Measurements from ENCODE around the gene ATP5MC3. TPM values are rescaled to one million over a fixed set of nuclear protein-coding genes. Genes with fewer than 3 reads are reported as not detected.

Gene ATP5MC3
- total and polyA plus RNA-seq, 2 of the 13 experiments (the other 11 are each of a cell fraction or from before 2014, with no cell fraction given): 676 to 1,007 TPM

- CTCF ChIA-PET (ENCODE audit: low intra/inter-chr PET ratio, low total read pairs): no interaction called here
- Histone ChIP-seq H3K27ac (ENCODE audit: extremely low read length, insufficient read depth, low read length) (no peak overlapping the region), H3K9ac (ENCODE audit: insufficient read depth, low read depth, low read length) (no peak overlapping the region), H3K27me3 (ENCODE audit: control insufficient read depth in 1 of 2, insufficient read depth in 2 of 2, low read length in 2 of 2) (no peaks in the 10 kb centered on the region), H4K20me1 (ENCODE audit: insufficient read depth, low read length) (peaks cover 45% of the 10 kb centered on the region), H3K4me3 (replicated peaks in 1 of 3; ENCODE audit: insufficient read depth in 1 of 3, low read depth in 2 of 3, low read length in 3 of 3) (no peak overlapping the region), H3K79me2 (ENCODE audit: insufficient read depth, low read length) (peaks cover 95% of the 10 kb centered on the region), H2AFZ (ENCODE audit: low read length) (no peak overlapping the region), H3K4me1 (ENCODE audit: insufficient read depth, low read length) (peaks cover 10% of the 10 kb centered on the region), H3K9me3 (ENCODE audit: low read length) (no peaks in the 10 kb centered on the region), H3K36me3 (replicated peaks in 1 of 2; ENCODE audit: control insufficient read depth in 1 of 2, insufficient read depth in 2 of 2, low read length in 2 of 2) (peaks cover 10 to 31% of the 10 kb centered on the region in 2 experiments), H3K4me2 (ENCODE audit: low read depth, low read length) (no peak overlapping the region)
- FAIRE-seq (no peak), DNase-seq (ENCODE audit: low spot score) (no peak), ATAC-seq (no peak)
- 97% methylated on average over 1 of the region's 1 CpG for WGBS (ENCODE audit: low lambda C conversion rate)
- in situ Hi-C loops (cut with HindIII; ENCODE audit: extremely low pct_ligation_motif_present, low pct_unique_long_range_greater_than_20kb) (no loop called here), intact Hi-C loops (cut with micrococcal nuclease; ENCODE audit: unreplicated experiment) (no loop called here)
- POLR2A ChIA-PET: interaction anchor here (1.4 kb wide), 1 partner anchor 17 kb away, joined by 4 read pairs; the partner anchor contains the start of gene ATF2
- TF ChIP-seq MTF1 (CRISPR knock-in tag; IDR thresholded peaks at IDR 0.05): no peak
- no peak for TF ChIP-seq RAD51 (IDR thresholded peaks at IDR 0.05; ENCODE audit: borderline replicate concordance)
- 0 out of 2 replicates have a peak, but pooled peaks have one; percentile 11 for TF ChIP-seq ATF1 (CRISPR knock-in tag; IDR thresholded peaks at IDR 0.05)
- no TSS peak for BruUV-seq (replicated peaks)
Measured at GRCh38 chr2:175151791-175152190, 29.7 kb downstream of the ATP5MC3 start.

- Histone ChIP-seq H3K4me1 (ENCODE audit: insufficient read depth, low read length) (peaks cover 30% of the 10 kb centered on the region), H3K79me2 (ENCODE audit: insufficient read depth, low read length) (peaks cover 98% of the 10 kb centered on the region), H3K4me3 (replicated peaks in 1 of 3; ENCODE audit: insufficient read depth in 1 of 3, low read depth in 2 of 3, low read length in 3 of 3) (no peak overlapping the region), H3K9ac (ENCODE audit: insufficient read depth, low read depth, low read length) (no peak overlapping the region), H3K4me2 (ENCODE audit: low read depth, low read length) (no peak overlapping the region), H3K27me3 (ENCODE audit: control insufficient read depth in 1 of 2, insufficient read depth in 2 of 2, low read length in 2 of 2) (no peaks in the 10 kb centered on the region), H3K27ac (ENCODE audit: extremely low read length, insufficient read depth, low read length) (no peak overlapping the region), H4K20me1 (ENCODE audit: insufficient read depth, low read length) (peaks cover 57% of the 10 kb centered on the region), H3K9me3 (ENCODE audit: low read length) (no peaks in the 10 kb centered on the region), H3K36me3 (replicated peaks in 1 of 2; ENCODE audit: control insufficient read depth in 1 of 2, insufficient read depth in 2 of 2, low read length in 2 of 2) (peaks cover 12 to 40% of the 10 kb centered on the region in 2 experiments), H2AFZ (ENCODE audit: low read length) (no peak overlapping the region)
- POLR2A ChIA-PET: no interaction called here
- CTCF ChIA-PET (ENCODE audit: low intra/inter-chr PET ratio, low total read pairs): no interaction called here
- BruUV-seq (replicated peaks): no TSS peak
- WGBS (ENCODE audit: low lambda C conversion rate): 95% methylated on average over 4 of the region's 4 CpGs
- FAIRE-seq (no peak), ATAC-seq (no peak), DNase-seq (ENCODE audit: low spot score) (no peak)
- TF ChIP-seq ATF5 (CRISPR knock-in tag; IDR thresholded peaks at IDR 0.05; ENCODE audit: low read depth): no peak
- no peak for TF ChIP-seq ONECUT2 (CRISPR knock-in tag; IDR thresholded peaks at IDR 0.05)
- no peak for TF ChIP-seq ZNF160 (CRISPR knock-in tag; IDR thresholded peaks at IDR 0.05)
- no peak for TF ChIP-seq AGO2 (optimal IDR thresholded peaks at IDR 0.05; ENCODE audit: low read depth, low read length)
- TF ChIP-seq KMT2A (CRISPR knock-in tag; IDR thresholded peaks at IDR 0.05): no peak
- in situ Hi-C loops (cut with HindIII; ENCODE audit: extremely low pct_ligation_motif_present, low pct_unique_long_range_greater_than_20kb) (no loop called here), intact Hi-C loops (cut with micrococcal nuclease; ENCODE audit: unreplicated experiment) (no loop called here)
Measured at GRCh38 chr2:175147186-175147585, 34.3 kb downstream of the ATP5MC3 start.
